UCSD-AML1 (cell line): ENCODE results near the gene SEC14L3.
A peak's percentile ranks its signal among the peaks of the same experiment; 100 is the strongest.

Experiments used
- DNase-seq: peaks from one replicate; lab custom pipeline; 2025; ENCODE audit not compliant: unreplicated experiment; lab: John Stamatoyannopoulos, UW

SEC14L3 gene

GRCh38 chr22:30423959-30424533 is 47.8 kb downstream of the SEC14L3 start:
- peak; percentile 99 for DNase-seq

GRCh38 chr22:30423301-30423958 is 48.4 kb downstream of the SEC14L3 start:
- no peak for DNase-seq

GRCh38 chr22:30422481-30423300 is 49.1 kb downstream of the SEC14L3 start:
- peak; percentile 63 for DNase-seq

- DNase-seq: no peak
Measured at GRCh38 chr22:30421695-30422480, 49.9 kb downstream of the SEC14L3 start.

- DNase-seq: no peak
Measured at GRCh38 chr22:30420347-30421125, 51.3 kb downstream of the SEC14L3 start.

GRCh38 chr22:30416837-30417236 is 55.0 kb downstream of the SEC14L3 start:
- no peak for DNase-seq

- DNase-seq: no peak
Measured at GRCh38 chr22:30416403-30416802, 55.4 kb downstream of the SEC14L3 start.

GRCh38 chr22:30414525-30415047 is 57.2 kb downstream of the SEC14L3 start:
- DNase-seq: no peak

- no peak for DNase-seq
Measured at GRCh38 chr22:30413745-30414524, 57.9 kb downstream of the SEC14L3 start.

- DNase-seq: no peak
Measured at GRCh38 chr22:30413001-30413400, 58.8 kb downstream of the SEC14L3 start.

GRCh38 chr22:30411780-30412179 is 60.0 kb downstream of the SEC14L3 start:
- no peak for DNase-seq
